HEK293 (cell line): ENCODE data around the gene FNTB.

ENCODE experiments used
- CTCF ChIA-PET: fragments of 350-600 bp; formaldehyde crosslinking; extraction: SDS; loops from one replicate; lab custom pipeline; 2021; ENCODE audit warnings: antibody characterized with exemption; lab: Yijun Ruan, JAX
- POLR2A ChIA-PET: fragments of 300-600 bp; formaldehyde crosslinking; extraction: SDS; loops from one replicate; lab custom pipeline; 2020; ENCODE audit warnings: antibody characterized with exemption, inconsistent platforms; lab: Yijun Ruan, JAX
- H3K27ac ChIP-seq: fragments of 200-500 bp; sonication (Bioruptor generic); 2 replicates; pipeline ENCODE4 v1.5.1; 2014; ENCODE audit warnings: low read depth, low read length, control low read depth, inconsistent platforms; ENCODE audit errors: extremely low read depth
- H3K36me3 ChIP-seq, 2 experiments: fragments of 200-500 bp in 1 of 2; sonication (Bioruptor generic) in 1 of 2; 1 replicate in 1 of 2; 2 replicates in 1 of 2; pipeline ENCODE4 v1.5.1; 2014 to 2017; ENCODE audit warnings: inconsistent platforms in 2 of 2, low read length in 2 of 2; ENCODE audit not compliant: control insufficient read depth in 2 of 2, insufficient read depth in 1 of 2
- H3K4me1 ChIP-seq: fragments of 200-500 bp; sonication (Bioruptor generic); 2 replicates; pipeline ENCODE4 v1.5.1; 2014; ENCODE audit warnings: mild to moderate bottlenecking, low read length, inconsistent platforms; ENCODE audit not compliant: control insufficient read depth, insufficient read depth
- H3K4me3 ChIP-seq: 2 replicates; pipeline ENCODE4 v1.5.1; 2011; ENCODE audit warnings: low read depth, mild to moderate bottlenecking, control low read depth, low read length, moderate library complexity
- H3K9me3 ChIP-seq: fragments of 200-500 bp; sonication (Bioruptor generic); 2 replicates; pipeline ENCODE4 v1.5.1; 2014; ENCODE audit warnings: low read depth, low read length, inconsistent platforms; ENCODE audit not compliant: control insufficient read depth, insufficient read depth
- GLI2 ChIP-seq: fragments of 450-650 bp; formaldehyde crosslinking; IDR thresholded peaks from 2 replicates; pipeline ENCODE4; 2017; ENCODE audit warnings: missing biosample characterization, missing genetic modification characterization, low read depth, borderline replicate concordance
- MEIS1 ChIP-seq: sonication (generic); formaldehyde crosslinking; IDR thresholded peaks from 2 replicates; pipeline ENCODE4 v1.8.1; 2022; ENCODE audit warnings: missing genetic modification reagents, mild to moderate bottlenecking, borderline replicate concordance
- OSR2 ChIP-seq: fragments of 450-650 bp; formaldehyde crosslinking; IDR thresholded peaks from 2 replicates; pipeline ENCODE4 v1.5.1; 2016; ENCODE audit warnings: missing biosample characterization, missing genetic modification characterization
- TCF7L2 ChIP-seq: IDR thresholded peaks from 2 replicates; pipeline ENCODE4 v1.6.1; 2011; ENCODE audit warnings: low read depth, mild to moderate bottlenecking, inconsistent platforms, low read length, moderate library complexity, borderline replicate concordance
- YY1 ChIP-seq: fragments of 450-650 bp; formaldehyde crosslinking; IDR thresholded peaks from 2 replicates; pipeline ENCODE4 v1.5.1; 2018; ENCODE audit warnings: missing biosample characterization, missing genetic modification characterization
- ZFHX2 ChIP-seq: fragments of 450-650 bp; formaldehyde crosslinking; conservative IDR thresholded peaks from 2 replicates; pipeline ENCODE4 v1.5.1; 2016; ENCODE audit warnings: missing biosample characterization, missing genetic modification characterization
- ZNF157 ChIP-seq: fragments of 450-650 bp; formaldehyde crosslinking; IDR thresholded peaks from 2 replicates; pipeline ENCODE4 v1.5.1; 2016; ENCODE audit warnings: missing biosample characterization, missing genetic modification characterization
- ZNF239 ChIP-seq: fragments of 450-650 bp; formaldehyde crosslinking; IDR thresholded peaks from 2 replicates; pipeline ENCODE4 v1.5.1; 2016; ENCODE audit warnings: missing biosample characterization, missing genetic modification characterization
- ZNF24 ChIP-seq: fragments of 450-650 bp; formaldehyde crosslinking; IDR thresholded peaks from 2 replicates; pipeline ENCODE4 v1.5.1; 2016; ENCODE audit warnings: missing biosample characterization, missing genetic modification characterization
- ZNF292 ChIP-seq: fragments of 450-650 bp; formaldehyde crosslinking; IDR thresholded peaks from 2 replicates; pipeline ENCODE4 v1.5.1; 2016; ENCODE audit warnings: low read depth, missing biosample characterization, missing genetic modification characterization, borderline replicate concordance
- ZNF302 ChIP-seq: fragments of 450-650 bp; formaldehyde crosslinking; IDR thresholded peaks from 2 replicates; pipeline ENCODE4 v1.5.1; 2016; ENCODE audit warnings: missing biosample characterization, missing genetic modification characterization, low read depth
- ZNF311 ChIP-seq: fragments of 450-650 bp; formaldehyde crosslinking; IDR thresholded peaks from 2 replicates; pipeline ENCODE4 v1.5.1; 2017; ENCODE audit warnings: missing biosample characterization, missing genetic modification characterization, borderline replicate concordance
- ZNF433 ChIP-seq: fragments of 450-650 bp; formaldehyde crosslinking; IDR thresholded peaks from 2 replicates; pipeline ENCODE4 v1.5.1; 2016; ENCODE audit warnings: missing biosample characterization, missing genetic modification characterization, low read depth
- ZNF48 ChIP-seq: fragments of 450-650 bp; formaldehyde crosslinking; IDR thresholded peaks from 2 replicates; pipeline ENCODE4 v1.5.1; 2016; ENCODE audit warnings: missing biosample characterization, missing genetic modification characterization
- ZNF521 ChIP-seq: fragments of 450-650 bp; formaldehyde crosslinking; IDR thresholded peaks from 2 replicates; pipeline ENCODE4 v1.5.1; 2017; ENCODE audit warnings: missing biosample characterization, mild to moderate bottlenecking, missing genetic modification characterization
- ZNF529 ChIP-seq: fragments of 450-650 bp; formaldehyde crosslinking; IDR thresholded peaks from 2 replicates; pipeline ENCODE4 v1.5.1; 2017; ENCODE audit warnings: missing genetic modification characterization, missing biosample characterization; ENCODE audit not compliant: insufficient replicate concordance
- ZNF624 ChIP-seq: fragments of 450-650 bp; formaldehyde crosslinking; IDR thresholded peaks from 2 replicates; pipeline ENCODE4 v1.5.1; 2017; ENCODE audit warnings: missing biosample characterization, missing genetic modification characterization
- ZNF664 ChIP-seq: fragments of 450-650 bp; formaldehyde crosslinking; IDR thresholded peaks from 2 replicates; pipeline ENCODE4 v1.5.1; 2016; ENCODE audit warnings: missing biosample characterization, missing genetic modification characterization
- ZNF670 ChIP-seq: fragments of 450-650 bp; formaldehyde crosslinking; IDR thresholded peaks from 2 replicates; pipeline ENCODE4 v1.5.1; 2016; ENCODE audit warnings: missing biosample characterization, missing genetic modification characterization, low read depth
- TF ChIP-seq, protein P1 (sequence below): fragments of 450-650 bp; formaldehyde crosslinking; IDR thresholded peaks from 2 replicates; pipeline ENCODE4 v1.5.1; 2017; ENCODE audit warnings: missing biosample characterization, missing genetic modification characterization
- TF ChIP-seq, protein P2 (sequence below): fragments of 450-650 bp; formaldehyde crosslinking; IDR thresholded peaks from 2 replicates; pipeline ENCODE4 v1.5.1; 2016; ENCODE audit warnings: missing biosample characterization, missing genetic modification characterization, low read depth
- TF ChIP-seq, protein P3 (sequence below): fragments of 450-650 bp; formaldehyde crosslinking; IDR thresholded peaks from 2 replicates; pipeline ENCODE4 v1.5.1; 2017; ENCODE audit warnings: missing biosample characterization, missing genetic modification characterization
- TF ChIP-seq, protein P4 (sequence below): fragments of 450-650 bp; formaldehyde crosslinking; IDR thresholded peaks from 2 replicates; pipeline ENCODE4 v1.5.1; 2016; ENCODE audit warnings: missing biosample characterization, missing genetic modification characterization
- TF ChIP-seq, protein P5 (sequence below): fragments of 450-650 bp; formaldehyde crosslinking; IDR thresholded peaks from 2 replicates; pipeline ENCODE4 v1.5.1; 2017; ENCODE audit warnings: missing biosample characterization, missing genetic modification characterization

Gene FNTB

DNA sequence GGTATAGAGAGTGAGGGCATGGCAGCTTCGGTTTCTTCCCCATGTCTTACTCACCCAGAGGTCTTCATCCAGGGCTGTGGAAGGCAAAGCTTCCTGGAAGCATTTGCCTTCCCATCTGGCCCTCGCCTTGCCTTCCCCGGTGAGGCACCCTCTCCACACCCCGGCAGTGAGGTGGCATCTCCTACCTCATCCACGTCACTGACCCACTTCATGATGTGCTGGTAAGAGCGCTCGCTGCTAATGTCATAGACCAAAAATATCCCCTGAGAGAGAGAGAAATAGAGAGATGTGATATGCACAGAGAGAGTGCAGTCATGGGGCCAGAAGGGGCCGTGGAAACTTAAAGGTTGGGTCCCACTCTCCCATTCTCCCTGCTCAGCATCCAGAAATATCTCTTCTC lies 35.8 kb upstream of the FNTB start:
- no peaks in the 10 kb centered on the region for H3K9me3 ChIP-seq
- CTCF ChIA-PET, result interaction anchor here (0.5 to 0.6 kb wide), 2 partner anchors 29 to 70 kb away, joined by 3 to 4 read pairs; no protein-coding TSS in a partner anchor
- no peak overlapping the region for H3K4me3 ChIP-seq
- H3K27ac ChIP-seq, result no peak overlapping the region
- POLR2A ChIA-PET, result no interaction called here
- no peaks in the 10 kb centered on the region for H3K4me1 ChIP-seq
- TF ChIP-seq, protein P1, sequence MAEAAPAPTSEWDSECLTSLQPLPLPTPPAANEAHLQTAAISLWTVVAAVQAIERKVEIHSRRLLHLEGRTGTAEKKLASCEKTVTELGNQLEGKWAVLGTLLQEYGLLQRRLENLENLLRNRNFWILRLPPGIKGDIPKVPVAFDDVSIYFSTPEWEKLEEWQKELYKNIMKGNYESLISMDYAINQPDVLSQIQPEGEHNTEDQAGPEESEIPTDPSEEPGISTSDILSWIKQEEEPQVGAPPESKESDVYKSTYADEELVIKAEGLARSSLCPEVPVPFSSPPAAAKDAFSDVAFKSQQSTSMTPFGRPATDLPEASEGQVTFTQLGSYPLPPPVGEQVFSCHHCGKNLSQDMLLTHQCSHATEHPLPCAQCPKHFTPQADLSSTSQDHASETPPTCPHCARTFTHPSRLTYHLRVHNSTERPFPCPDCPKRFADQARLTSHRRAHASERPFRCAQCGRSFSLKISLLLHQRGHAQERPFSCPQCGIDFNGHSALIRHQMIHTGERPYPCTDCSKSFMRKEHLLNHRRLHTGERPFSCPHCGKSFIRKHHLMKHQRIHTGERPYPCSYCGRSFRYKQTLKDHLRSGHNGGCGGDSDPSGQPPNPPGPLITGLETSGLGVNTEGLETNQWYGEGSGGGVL (tag by site-specific recombination), result no peak
- TF ChIP-seq, all 188 proteins: peak for 0
- peaks cover 0 to 53% of the 10 kb centered on the region in 2 experiments; a peak in 1 of 3 replicates for H3K36me3 ChIP-seq

DNA sequence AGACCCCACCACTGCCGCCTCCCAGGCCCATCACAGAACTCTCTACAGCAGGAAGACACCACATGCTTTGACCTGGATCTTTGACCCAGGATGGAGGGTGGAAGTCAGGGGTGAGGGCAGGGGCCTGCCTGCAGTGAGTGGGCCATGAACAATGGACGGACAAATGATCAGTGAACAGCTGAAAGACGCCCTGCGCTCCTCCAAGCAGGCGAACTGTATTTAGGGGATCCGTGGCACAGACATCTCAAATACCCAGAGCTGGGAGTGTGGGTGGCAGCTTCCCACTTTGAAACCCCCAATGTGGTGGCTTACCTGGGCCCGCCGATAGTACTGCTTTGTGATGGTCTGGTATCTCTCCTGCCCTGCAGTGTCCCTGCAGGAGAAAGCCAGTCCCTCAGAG lies 35.4 kb upstream of the FNTB start:
- no peaks in the 10 kb centered on the region for H3K9me3 ChIP-seq
- H3K27ac ChIP-seq, result no peak overlapping the region
- peaks cover 0 to 51% of the 10 kb centered on the region in 2 experiments; a peak in 1 of 3 replicates for H3K36me3 ChIP-seq
- POLR2A ChIA-PET, result no interaction called here
- CTCF ChIA-PET, result interaction anchor here (0.5 to 0.9 kb wide), 3 partner anchors 19 to 69 kb away, joined by 3 to 4 read pairs (median 4); no protein-coding TSS in a partner anchor
- no peak overlapping the region for H3K4me3 ChIP-seq
- H3K4me1 ChIP-seq, result no peaks in the 10 kb centered on the region
- TF ChIP-seq ZNF664 (tag by site-specific recombination), result no peak
- TF ChIP-seq, protein P2, sequence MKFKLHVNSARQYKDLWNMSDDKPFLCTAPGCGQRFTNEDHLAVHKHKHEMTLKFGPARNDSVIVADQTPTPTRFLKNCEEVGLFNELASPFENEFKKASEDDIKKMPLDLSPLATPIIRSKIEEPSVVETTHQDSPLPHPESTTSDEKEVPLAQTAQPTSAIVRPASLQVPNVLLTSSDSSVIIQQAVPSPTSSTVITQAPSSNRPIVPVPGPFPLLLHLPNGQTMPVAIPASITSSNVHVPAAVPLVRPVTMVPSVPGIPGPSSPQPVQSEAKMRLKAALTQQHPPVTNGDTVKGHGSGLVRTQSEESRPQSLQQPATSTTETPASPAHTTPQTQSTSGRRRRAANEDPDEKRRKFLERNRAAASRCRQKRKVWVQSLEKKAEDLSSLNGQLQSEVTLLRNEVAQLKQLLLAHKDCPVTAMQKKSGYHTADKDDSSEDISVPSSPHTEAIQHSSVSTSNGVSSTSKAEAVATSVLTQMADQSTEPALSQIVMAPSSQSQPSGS (tag by site-specific recombination), result no peak
- TF ChIP-seq ZNF521 (tag by site-specific recombination), result no peak
- TF ChIP-seq YY1 (tag by site-specific recombination), result no peak
- no peak for TF ChIP-seq ZFHX2 (tag by site-specific recombination)
- TF ChIP-seq ZNF239 (tag by site-specific recombination), result no peak
- TF ChIP-seq TCF7L2, result no peak
- TF ChIP-seq, protein P3, sequence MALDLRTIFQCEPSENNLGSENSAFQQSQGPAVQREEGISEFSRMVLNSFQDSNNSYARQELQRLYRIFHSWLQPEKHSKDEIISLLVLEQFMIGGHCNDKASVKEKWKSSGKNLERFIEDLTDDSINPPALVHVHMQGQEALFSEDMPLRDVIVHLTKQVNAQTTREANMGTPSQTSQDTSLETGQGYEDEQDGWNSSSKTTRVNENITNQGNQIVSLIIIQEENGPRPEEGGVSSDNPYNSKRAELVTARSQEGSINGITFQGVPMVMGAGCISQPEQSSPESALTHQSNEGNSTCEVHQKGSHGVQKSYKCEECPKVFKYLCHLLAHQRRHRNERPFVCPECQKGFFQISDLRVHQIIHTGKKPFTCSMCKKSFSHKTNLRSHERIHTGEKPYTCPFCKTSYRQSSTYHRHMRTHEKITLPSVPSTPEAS (tag by site-specific recombination), result no peak
- no peak for TF ChIP-seq ZNF157 (tag by site-specific recombination)
- TF ChIP-seq ZNF24 (tag by site-specific recombination), result no peak
- TF ChIP-seq ZNF311 (tag by site-specific recombination), result no peak
- TF ChIP-seq MEIS1 (CRISPR knock-in tag), result no peak
- TF ChIP-seq OSR2 (tag by site-specific recombination), result no peak
- TF ChIP-seq ZNF48 (tag by site-specific recombination), result no peak
- no peak for TF ChIP-seq ZNF624

DNA sequence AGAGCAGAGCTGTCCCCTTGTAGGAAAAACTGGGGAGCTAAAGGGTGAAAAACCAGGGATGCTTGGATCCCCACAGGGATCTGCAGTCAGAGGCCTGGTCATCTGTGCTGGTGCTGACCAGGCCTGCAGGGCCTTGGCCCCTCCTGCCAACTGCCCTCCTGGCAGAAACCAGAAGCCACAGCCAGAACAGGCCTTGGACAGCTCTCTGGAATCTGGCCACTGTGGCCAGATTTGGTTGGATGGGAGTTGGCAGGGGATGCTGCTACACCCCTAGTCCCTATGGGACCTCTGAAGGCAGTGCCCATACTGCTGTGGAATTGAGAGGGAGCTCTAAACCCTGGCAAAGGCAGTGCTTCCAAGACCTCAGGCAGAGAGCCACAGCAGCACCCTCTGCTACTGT lies 35.0 kb upstream of the FNTB start:
- no peaks in the 10 kb centered on the region for H3K9me3 ChIP-seq
- no peak overlapping the region for H3K4me3 ChIP-seq
- ChIA-PET POLR2A (no interaction called here), CTCF (interaction anchor here (0.5 to 0.9 kb wide), 2 partner anchors 19 to 63 kb away, joined by 4 read pairs; no protein-coding TSS in a partner anchor)
- no peaks in the 10 kb centered on the region for H3K4me1 ChIP-seq
- H3K36me3 ChIP-seq, result peaks cover 0 to 51% of the 10 kb centered on the region in 2 experiments; a peak in 1 of 3 replicates
- no peak overlapping the region for H3K27ac ChIP-seq
- TF ChIP-seq ZNF529 (tag by site-specific recombination) (no peak), ZNF670 (tag by site-specific recombination) (no peak), ZNF24 (tag by site-specific recombination) (no peak), ZNF292 (tag by site-specific recombination) (no peak), ZNF433 (no peak), ZNF302 (tag by site-specific recombination) (no peak), GLI2 (tag by site-specific recombination) (no peak)
- TF ChIP-seq, protein P4, sequence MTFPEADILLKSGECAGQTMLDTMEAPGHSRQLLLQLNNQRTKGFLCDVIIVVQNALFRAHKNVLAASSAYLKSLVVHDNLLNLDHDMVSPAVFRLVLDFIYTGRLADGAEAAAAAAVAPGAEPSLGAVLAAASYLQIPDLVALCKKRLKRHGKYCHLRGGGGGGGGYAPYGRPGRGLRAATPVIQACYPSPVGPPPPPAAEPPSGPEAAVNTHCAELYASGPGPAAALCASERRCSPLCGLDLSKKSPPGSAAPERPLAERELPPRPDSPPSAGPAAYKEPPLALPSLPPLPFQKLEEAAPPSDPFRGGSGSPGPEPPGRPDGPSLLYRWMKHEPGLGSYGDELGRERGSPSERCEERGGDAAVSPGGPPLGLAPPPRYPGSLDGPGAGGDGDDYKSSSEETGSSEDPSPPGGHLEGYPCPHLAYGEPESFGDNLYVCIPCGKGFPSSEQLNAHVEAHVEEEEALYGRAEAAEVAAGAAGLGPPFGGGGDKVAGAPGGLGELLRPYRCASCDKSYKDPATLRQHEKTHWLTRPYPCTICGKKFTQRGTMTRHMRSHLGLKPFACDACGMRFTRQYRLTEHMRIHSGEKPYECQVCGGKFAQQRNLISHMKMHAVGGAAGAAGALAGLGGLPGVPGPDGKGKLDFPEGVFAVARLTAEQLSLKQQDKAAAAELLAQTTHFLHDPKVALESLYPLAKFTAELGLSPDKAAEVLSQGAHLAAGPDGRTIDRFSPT, result no peak
- TF ChIP-seq, protein P5, sequence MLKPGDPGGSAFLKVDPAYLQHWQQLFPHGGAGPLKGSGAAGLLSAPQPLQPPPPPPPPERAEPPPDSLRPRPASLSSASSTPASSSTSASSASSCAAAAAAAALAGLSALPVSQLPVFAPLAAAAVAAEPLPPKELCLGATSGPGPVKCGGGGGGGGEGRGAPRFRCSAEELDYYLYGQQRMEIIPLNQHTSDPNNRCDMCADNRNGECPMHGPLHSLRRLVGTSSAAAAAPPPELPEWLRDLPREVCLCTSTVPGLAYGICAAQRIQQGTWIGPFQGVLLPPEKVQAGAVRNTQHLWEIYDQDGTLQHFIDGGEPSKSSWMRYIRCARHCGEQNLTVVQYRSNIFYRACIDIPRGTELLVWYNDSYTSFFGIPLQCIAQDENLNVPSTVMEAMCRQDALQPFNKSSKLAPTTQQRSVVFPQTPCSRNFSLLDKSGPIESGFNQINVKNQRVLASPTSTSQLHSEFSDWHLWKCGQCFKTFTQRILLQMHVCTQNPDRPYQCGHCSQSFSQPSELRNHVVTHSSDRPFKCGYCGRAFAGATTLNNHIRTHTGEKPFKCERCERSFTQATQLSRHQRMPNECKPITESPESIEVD (tag by site-specific recombination), result no peak
